Central memory CD4-positive, alpha-beta T cell (primary cell): Measurements from ENCODE around the gene BAHD1.
A peak's percentile ranks its signal among the peaks of the same experiment; 100 is the strongest.

ENCODE experiments used
- DNase-seq: peaks from one replicate; pipeline ENCODE4 v3.0.0; 2022

BAHD1 gene

GRCh38 chr15:40500568-40501330, 60.0 kb downstream of the BAHD1 start:
- DNase-seq, result no peak

- DNase-seq, result no peak
These were observed 60.7 kb downstream of the BAHD1 start for GRCh38 chr15:40501487-40501886.

- peak; percentile 44 for DNase-seq
These were observed 66.3 kb downstream of the BAHD1 start for GRCh38 chr15:40506964-40507571.

GRCh38 chr15:40508216-40508615, 67.5 kb downstream of the BAHD1 start:
- no peak for DNase-seq

GRCh38 chr15:40510201-40510600, 69.4 kb downstream of the BAHD1 start:
- no peak for DNase-seq

- peak; percentile 6 for DNase-seq
These were observed 70.3 kb downstream of the BAHD1 start for GRCh38 chr15:40511093-40511471.

- peak; percentile 13 for DNase-seq
These were observed 70.8 kb downstream of the BAHD1 start for GRCh38 chr15:40511472-40512133.

- DNase-seq, result no peak
These were observed 71.7 kb downstream of the BAHD1 start for GRCh38 chr15:40512440-40512839.

GRCh38 chr15:40513609-40514008, 72.9 kb downstream of the BAHD1 start:
- DNase-seq, result no peak

GRCh38 chr15:40516322-40516721, 75.6 kb downstream of the BAHD1 start:
- DNase-seq, result no peak
